Testis (tissue), 2 donors: ENCODE measurements around the gene TBX5.

Source experiments
- CTCF ChIP-seq, 3 experiments: fragments of 450-650 bp in 2 of 3; fragments of 200-600 bp in 1 of 3; sonication (generic) in 1 of 3; IDR thresholded peaks; one replicate each; pipeline ENCODE4 v1.5.1; 2016 to 2019; ENCODE audit warnings: antibody characterized with exemption in 3 of 3, mild to moderate bottlenecking in 2 of 3, moderate library complexity in 1 of 3
- POLR2A ChIP-seq: fragments of 450-650 bp; IDR thresholded peaks from one replicate; pipeline ENCODE4 v1.6.1; 2017; ENCODE audit warnings: antibody characterized with exemption, mild to moderate bottlenecking, moderate library complexity

GRCh38 chr12:114415525-114415868, 9.6 kb upstream of the TBX5 start:
- no peak for TF ChIP-seq CTCF (IDR thresholded peaks at IDR 0.05)
- TF ChIP-seq POLR2A: no peak
